Esophagus muscularis mucosa (tissue), 4 donors: ENCODE measurements around the gene RIGI. TPM values are rescaled to one million over a fixed set of nuclear protein-coding genes. Genes with fewer than 3 reads are reported as not detected.
A peak's percentile ranks its signal among the peaks of the same experiment; 100 is the strongest.

Experiments
- DNase-seq: peaks from one replicate; pipeline ENCODE4 v3.0.0-alpha.2; 2017; ENCODE audit errors: extremely low spot score
- H3K27ac ChIP-seq, 4 donors: fragments of 200-600 bp; sonication (generic); replicated peaks in 1 of 4; 1 replicate in 3 of 4; 2 replicates in 1 of 4; pipeline ENCODE4 v1.5.1; 2016 to 2019; ENCODE audit warnings: mild to moderate bottlenecking in 1 of 4
- H3K27me3 ChIP-seq, 4 donors: fragments of 200-600 bp; sonication (generic); one replicate each; pipeline versions ENCODE4 v1.5.1 to v1.6.0; 2016 to 2019
- H3K36me3 ChIP-seq, 4 donors: fragments of 200-600 bp; sonication (generic); one replicate each; pipeline ENCODE4 v1.5.1; 2016 to 2019
- H3K4me1 ChIP-seq, 4 donors: fragments of 200-600 bp; sonication (generic); one replicate each; pipeline ENCODE4 v1.5.1; 2016 to 2019
- H3K4me3 ChIP-seq, 4 donors: fragments of 200-600 bp; sonication (generic); 1 replicate in 2 of 4; 2 replicates in 2 of 4; pipeline ENCODE4 v1.5.1; 2016 to 2019; ENCODE audit warnings: mild to moderate bottlenecking in 4 of 4, moderate library complexity in 1 of 4
- H3K9me3 ChIP-seq, 4 donors: fragments of 200-600 bp; sonication (generic); 1 replicate in 3 of 4; 2 replicates in 1 of 4; pipeline ENCODE4 v1.5.1; 2016 to 2019
- CTCF ChIP-seq, 3 experiments: fragments of 200-600 bp in 2 of 3; fragments of 450-650 bp in 1 of 3; sonication (generic) in 2 of 3; IDR thresholded peaks; one replicate each; pipeline ENCODE4 v1.5.1; 2017 to 2019; ENCODE audit warnings: antibody characterized with exemption in 3 of 3, mild to moderate bottlenecking in 2 of 3, moderate library complexity in 1 of 3
- EP300 ChIP-seq: sonication (generic); formaldehyde crosslinking; IDR thresholded peaks from one replicate; pipeline ENCODE4 v1.6.1; 2017; ENCODE audit warnings: antibody characterized with exemption
- POLR2A ChIP-seq: fragments of 450-650 bp; IDR thresholded peaks from one replicate; pipeline ENCODE4 v1.6.1; 2017; ENCODE audit warnings: antibody characterized with exemption, moderate library complexity, mild to moderate bottlenecking, low read depth
- POLR2AphosphoS5 ChIP-seq, 2 donors: sonication (generic); formaldehyde crosslinking; IDR thresholded peaks; one replicate each; pipeline ENCODE4 v1.6.1; 2017; ENCODE audit warnings: antibody characterized with exemption in 2 of 2
- WGBS: methylation state at CpG from one replicate; pipeline ENCODE4 v1.1.5; 2018; 5-methylcytosine and 5-hydroxymethylcytosine counted together
- intact Hi-C: fragments of 100-400 bp; cut with DNase I; formaldehyde crosslinking; loops from one replicate; pipeline ENCODE4 v1.15.1; 2023
- total RNA-seq, 4 donors: library from RNA; depleted of rRNA; stranded (reverse); fragments of >200 nt; gene quantifications; one replicate each; pipeline versions ENCODE4 v1.1.0 to v1.2.1, GENCODE V29; 2016

RIGI gene
- total RNA-seq, 4 donors from 2014 or later, result 6.5 to 10.1 (median 8.2) TPM

- Histone ChIP-seq H3K4me1 (peaks cover 24 to 39% (median 30%) of the 10 kb centered on the region in 4 donors), H3K9me3 (no peaks in the 10 kb centered on the region), H3K27me3 (no peaks in the 10 kb centered on the region), H3K36me3 (peaks cover 5 to 30% (median 10%) of the 10 kb centered on the region in 4 donors), H3K4me3 (peak overlapping the region; percentile 79 to 83 (median 83)), H3K27ac (peak overlapping the region; percentile 90 to 93 (median 91))
- intact Hi-C loops, result loop anchor here (2.0 to 5.0 kb wide), 2 partner anchors 21 to 45 kb away; partner anchors contain the start of gene RIGI
- DNase-seq, result no peak
- TF ChIP-seq CTCF (IDR thresholded peaks at IDR 0.05) (peak; percentile 47 to 60 (median 48)), POLR2A (no peak), EP300 (no peak), POLR2AphosphoS5 (IDR thresholded peaks at IDR 0.05) (peak in 1 of 2 donors; percentile 14)
- 6% methylated on average over 14 of the region's 17 CpGs for WGBS
Measured at GRCh38 chr9:32571969-32572899, 46.2 kb upstream of the RIGI start.

- no peak for DNase-seq
- Histone ChIP-seq H3K27me3 (no peaks in the 10 kb centered on the region), H3K9me3 (no peaks in the 10 kb centered on the region), H3K4me3 (no peak overlapping the region), H3K4me1 (peaks cover 24 to 39% (median 30%) of the 10 kb centered on the region in 4 donors), H3K27ac (no peak overlapping the region), H3K36me3 (peaks cover 16 to 50% (median 30%) of the 10 kb centered on the region in 4 donors)
- 88% methylated on average over 4 of the region's 4 CpGs for WGBS
- TF ChIP-seq EP300 (no peak), POLR2A (no peak), POLR2AphosphoS5 (IDR thresholded peaks at IDR 0.05) (no peak), CTCF (IDR thresholded peaks at IDR 0.05) (no peak)
- intact Hi-C loops, result loop anchor here (5.0 kb wide), 1 partner anchor 43 kb away; the partner anchor contains the start of gene RIGI
Measured at GRCh38 chr9:32570262-32570661, 44.3 kb upstream of the RIGI start.

- no peak for DNase-seq
- TF ChIP-seq POLR2AphosphoS5 (IDR thresholded peaks at IDR 0.05), result no peak
- no peak for TF ChIP-seq EP300
- TF ChIP-seq CTCF (IDR thresholded peaks at IDR 0.05), result no peak
- no peak for TF ChIP-seq POLR2A
- H3K4me3 ChIP-seq, result no peak overlapping the region
- no peaks in the 10 kb centered on the region for H3K9me3 ChIP-seq
- intact Hi-C loops, result no loop called here
- no peak overlapping the region for H3K27ac ChIP-seq
- H3K27me3 ChIP-seq, result no peaks in the 10 kb centered on the region
- peaks cover 10 to 26% (median 19%) of the 10 kb centered on the region in 4 donors for H3K4me1 ChIP-seq
- H3K36me3 ChIP-seq, result peaks cover 16 to 64% (median 39%) of the 10 kb centered on the region in 4 donors
- WGBS, result 93% methylated on average over 18 of the region's 26 CpGs
Measured at GRCh38 chr9:32566770-32567169, 40.8 kb upstream of the RIGI start.

GRCh38 chr9:32565967-32566366 is 40.0 kb upstream of the RIGI start:
- no peaks in the 10 kb centered on the region for H3K27me3 ChIP-seq
- H3K4me1 ChIP-seq, result peaks cover 2 to 18% (median 11%) of the 10 kb centered on the region in 4 donors
- WGBS, result 91% methylated on average over 6 of the region's 6 CpGs
- no peak overlapping the region for H3K27ac ChIP-seq
- peaks cover 16 to 64% (median 39%) of the 10 kb centered on the region in 4 donors for H3K36me3 ChIP-seq
- DNase-seq, result no peak
- TF ChIP-seq POLR2A, result no peak
- no peak for TF ChIP-seq POLR2AphosphoS5 (IDR thresholded peaks at IDR 0.05)
- H3K9me3 ChIP-seq, result no peaks in the 10 kb centered on the region
- H3K4me3 ChIP-seq, result no peak overlapping the region
- intact Hi-C loops, result no loop called here

- no peaks in the 10 kb centered on the region for H3K27me3 ChIP-seq
- no peak for DNase-seq
- 67% methylated on average over 3 of the region's 3 CpGs for WGBS
- peaks cover 0 to 12% (median 2%) of the 10 kb centered on the region in 4 donors for H3K4me1 ChIP-seq
- intact Hi-C loops, result no loop called here
- no peaks in the 10 kb centered on the region for H3K9me3 ChIP-seq
- peaks cover 0 to 20% (median 2%) of the 10 kb centered on the region in 4 donors for H3K36me3 ChIP-seq
- H3K27ac ChIP-seq, result no peak overlapping the region
- H3K4me3 ChIP-seq, result no peak overlapping the region
- no peak for TF ChIP-seq CTCF (IDR thresholded peaks at IDR 0.05)
- no peak for TF ChIP-seq POLR2AphosphoS5 (IDR thresholded peaks at IDR 0.05)
- TF ChIP-seq EP300, result no peak
- TF ChIP-seq POLR2A, result no peak
Measured at GRCh38 chr9:32558408-32558934, 32.5 kb upstream of the RIGI start.
